ENCODE results near the gene RYR3.

The RYR3 gene

GRCh38 chr15:33860754-33861153 is 550.0 kb downstream of the RYR3 start:
- H3K27me3 ChIP-seq (ENCODE audit: low read depth, low read length), result no peaks in the 10 kb centered on the region
- peaks cover 5 to 14% of the 10 kb centered on the region in 2 donors for H3K36me3 ChIP-seq (ENCODE audit: control insufficient read depth in 1 of 2, insufficient read depth in 2 of 2, low read length in 2 of 2)
- no peaks in the 10 kb centered on the region for H3K4me1 ChIP-seq (ENCODE audit: control insufficient read depth in 1 of 2, insufficient read depth in 2 of 2, low read length in 2 of 2)
- no peak overlapping the region for H3K4me3 ChIP-seq (ENCODE audit: low read depth in 1 of 2, low read length in 2 of 2)
- no peaks in the 10 kb centered on the region for H3K9me3 ChIP-seq (ENCODE audit: control insufficient read depth in 1 of 2, low read length in 2 of 2)
- no peak overlapping the region for H3K27ac ChIP-seq (ENCODE audit: low read length)

DNA sequence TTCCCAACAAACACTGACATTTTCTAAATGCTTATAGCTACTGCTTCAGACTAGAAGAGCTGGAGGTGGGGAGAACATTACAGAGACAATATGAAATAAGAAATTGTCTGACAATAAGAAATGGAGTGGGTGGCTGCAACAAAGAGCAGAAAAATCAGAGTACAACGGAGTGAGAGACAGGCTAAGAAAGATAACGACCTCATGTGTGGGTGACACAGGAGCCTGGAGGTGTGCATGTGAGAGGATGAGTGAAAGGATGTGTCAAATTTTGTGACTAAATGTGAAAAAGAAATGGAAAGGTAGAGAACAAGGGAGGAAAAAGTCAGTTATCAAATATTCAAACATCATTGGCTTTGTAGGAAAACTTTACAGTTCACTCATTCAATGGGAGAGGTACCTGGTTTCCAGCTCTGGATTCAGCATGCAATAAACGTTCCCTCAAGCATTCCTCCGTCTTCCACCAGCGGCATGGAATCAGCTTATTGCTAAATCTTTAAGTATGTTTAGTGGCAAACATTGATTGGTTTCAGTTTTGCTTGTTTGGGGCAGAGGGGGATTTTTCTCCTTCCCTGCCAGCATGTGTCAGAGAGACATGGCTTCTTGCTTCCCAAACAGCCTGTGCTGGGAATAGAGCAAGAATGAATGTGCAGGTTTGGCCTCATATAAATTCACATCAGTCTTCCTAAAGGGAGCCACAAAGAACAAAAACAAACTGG is 553.8 kb downstream of the RYR3 start:
- no peak overlapping the region for H3K4me3 ChIP-seq (ENCODE audit: low read depth in 1 of 2, low read length in 2 of 2)
- H3K9me3 ChIP-seq (ENCODE audit: control insufficient read depth in 1 of 2, low read length in 2 of 2), result no peaks in the 10 kb centered on the region
- H3K27me3 ChIP-seq (ENCODE audit: low read depth, low read length), result no peaks in the 10 kb centered on the region
- H3K4me1 ChIP-seq (ENCODE audit: control insufficient read depth in 1 of 2, insufficient read depth in 2 of 2, low read length in 2 of 2), result no peaks in the 10 kb centered on the region
- H3K36me3 ChIP-seq (ENCODE audit: control insufficient read depth in 1 of 2, insufficient read depth in 2 of 2, low read length in 2 of 2), result peaks cover 7 to 9% of the 10 kb centered on the region in 2 donors
- no peak overlapping the region for H3K27ac ChIP-seq (ENCODE audit: low read length)

DNA sequence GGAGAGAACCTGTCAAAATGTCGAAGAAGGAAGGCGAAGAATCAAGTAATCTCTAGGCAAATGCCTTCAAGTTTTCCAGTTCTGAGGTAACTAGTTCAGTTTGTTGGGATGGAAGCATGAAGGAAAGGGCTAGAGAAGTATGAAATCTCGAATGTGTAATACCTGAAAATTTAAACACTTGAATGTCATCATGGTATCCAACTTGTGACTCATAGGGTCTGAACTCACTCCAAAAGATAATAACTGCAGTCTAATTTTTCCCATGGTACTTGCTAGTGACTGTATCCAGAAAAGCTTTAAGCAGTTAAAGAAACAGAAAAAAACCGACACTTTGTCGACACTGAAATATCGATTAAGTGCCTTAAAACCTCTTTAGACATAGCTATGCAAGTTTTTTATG is 554.6 kb downstream of the RYR3 start:
- no peak overlapping the region for H3K4me3 ChIP-seq (ENCODE audit: low read depth in 1 of 2, low read length in 2 of 2)
- H3K9me3 ChIP-seq (ENCODE audit: control insufficient read depth in 1 of 2, low read length in 2 of 2), result no peaks in the 10 kb centered on the region
- H3K27me3 ChIP-seq (ENCODE audit: low read depth, low read length), result no peaks in the 10 kb centered on the region
- H3K27ac ChIP-seq (ENCODE audit: low read length), result no peak overlapping the region
- H3K4me1 ChIP-seq (ENCODE audit: control insufficient read depth in 1 of 2, insufficient read depth in 2 of 2, low read length in 2 of 2), result no peaks in the 10 kb centered on the region
- peaks cover 2 to 4% of the 10 kb centered on the region in 2 donors for H3K36me3 ChIP-seq (ENCODE audit: control insufficient read depth in 1 of 2, insufficient read depth in 2 of 2, low read length in 2 of 2)

DNA sequence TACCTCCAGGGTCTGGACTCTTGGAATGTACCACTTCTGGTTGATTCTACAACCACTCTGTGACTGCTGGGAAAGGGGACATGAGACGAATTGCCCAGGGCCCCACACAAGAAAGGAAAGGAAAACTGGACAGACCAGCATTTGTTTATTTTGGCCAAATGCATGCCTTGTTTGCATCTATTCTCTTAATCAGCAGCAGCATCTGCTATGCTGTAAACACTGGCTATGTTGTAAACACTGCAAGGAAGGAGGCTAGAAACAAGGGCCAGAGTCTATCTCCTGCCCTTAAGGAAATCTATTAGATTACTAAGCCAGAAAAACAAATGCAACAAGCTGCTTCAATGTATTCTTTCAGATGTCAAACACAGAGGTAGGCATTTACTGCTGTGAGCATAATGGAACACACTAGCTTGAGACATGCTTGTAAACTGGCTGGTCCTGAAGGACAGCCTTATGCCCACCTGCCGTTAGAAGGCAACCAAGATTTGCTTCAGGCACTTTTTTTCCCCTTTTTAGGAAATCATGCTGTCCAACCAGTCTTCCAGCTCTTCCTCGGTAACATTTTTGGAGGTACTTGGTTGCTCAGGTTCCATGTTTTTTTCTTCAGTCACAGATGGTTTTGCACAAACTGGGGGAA is 555.5 kb downstream of the RYR3 start:
- Histone ChIP-seq H3K4me3 (ENCODE audit: low read depth in 1 of 2, low read length in 2 of 2) (no peak overlapping the region), H3K36me3 (ENCODE audit: control insufficient read depth in 1 of 2, insufficient read depth in 2 of 2, low read length in 2 of 2) (peaks cover 0 to 4% of the 10 kb centered on the region in 2 donors), H3K27me3 (ENCODE audit: low read depth, low read length) (no peaks in the 10 kb centered on the region), H3K9me3 (ENCODE audit: control insufficient read depth in 1 of 2, low read length in 2 of 2) (no peaks in the 10 kb centered on the region), H3K27ac (ENCODE audit: low read length) (no peak overlapping the region), H3K4me1 (ENCODE audit: control insufficient read depth in 1 of 2, insufficient read depth in 2 of 2, low read length in 2 of 2) (no peaks in the 10 kb centered on the region)

DNA sequence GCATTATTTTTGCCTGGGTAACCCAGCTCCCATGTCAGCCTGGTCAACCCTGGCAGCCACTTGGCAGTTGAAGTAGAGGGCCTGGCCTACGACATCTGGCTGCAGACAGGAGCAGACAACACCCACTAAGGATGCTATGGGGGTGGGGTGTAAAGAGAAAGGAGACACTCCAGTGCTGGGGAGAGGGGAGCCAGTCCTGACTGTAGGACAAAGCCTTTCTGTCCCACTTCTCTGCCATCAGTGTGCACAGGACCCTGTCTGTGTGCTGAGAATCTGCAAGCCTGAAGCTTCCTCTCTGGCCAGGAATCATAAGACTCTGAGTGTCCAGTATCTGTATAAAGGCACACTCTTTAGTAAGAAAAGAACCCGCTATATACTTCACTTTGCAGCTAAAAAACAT is 561.2 kb downstream of the RYR3 start:
- Histone ChIP-seq H3K27ac (ENCODE audit: low read length) (no peak overlapping the region), H3K4me3 (ENCODE audit: low read depth in 1 of 2, low read length in 2 of 2) (no peak overlapping the region), H3K27me3 (ENCODE audit: low read depth, low read length) (no peaks in the 10 kb centered on the region), H3K36me3 (ENCODE audit: control insufficient read depth in 1 of 2, insufficient read depth in 2 of 2, low read length in 2 of 2) (no peaks in the 10 kb centered on the region), H3K9me3 (ENCODE audit: control insufficient read depth in 1 of 2, low read length in 2 of 2) (no peaks in the 10 kb centered on the region), H3K4me1 (ENCODE audit: control insufficient read depth in 1 of 2, insufficient read depth in 2 of 2, low read length in 2 of 2) (no peaks in the 10 kb centered on the region)

GRCh38 chr15:33872416-33873106 is 561.8 kb downstream of the RYR3 start:
- no peaks in the 10 kb centered on the region for H3K4me1 ChIP-seq (ENCODE audit: control insufficient read depth in 1 of 2, insufficient read depth in 2 of 2, low read length in 2 of 2)
- H3K9me3 ChIP-seq (ENCODE audit: control insufficient read depth in 1 of 2, low read length in 2 of 2), result no peaks in the 10 kb centered on the region
- H3K27ac ChIP-seq (ENCODE audit: low read length), result no peak overlapping the region
- H3K4me3 ChIP-seq (ENCODE audit: low read depth in 1 of 2, low read length in 2 of 2), result no peak overlapping the region
- H3K27me3 ChIP-seq (ENCODE audit: low read depth, low read length), result no peaks in the 10 kb centered on the region
- no peaks in the 10 kb centered on the region for H3K36me3 ChIP-seq (ENCODE audit: control insufficient read depth in 1 of 2, insufficient read depth in 2 of 2, low read length in 2 of 2)

DNA sequence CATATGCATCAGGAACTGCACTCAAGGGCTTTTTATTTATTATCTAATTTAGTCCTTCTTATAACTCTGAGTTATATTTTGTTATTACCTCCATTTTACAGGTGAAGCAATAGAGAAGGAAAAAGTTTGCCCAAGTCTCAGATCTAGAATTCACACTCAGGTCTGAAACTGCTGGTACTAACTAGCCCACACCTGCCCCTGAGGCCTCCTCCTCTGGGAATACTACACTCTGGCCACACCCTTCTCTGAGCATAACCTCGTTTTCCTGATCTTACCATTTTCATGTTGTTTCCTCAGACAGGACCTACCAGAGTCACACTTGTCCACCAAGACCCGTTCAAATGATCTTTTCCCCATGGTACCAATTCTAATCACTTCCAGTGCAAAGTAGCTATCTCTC is 563.4 kb downstream of the RYR3 start:
- Histone ChIP-seq H3K27me3 (ENCODE audit: low read depth, low read length) (no peaks in the 10 kb centered on the region), H3K9me3 (ENCODE audit: control insufficient read depth in 1 of 2, low read length in 2 of 2) (no peaks in the 10 kb centered on the region), H3K36me3 (ENCODE audit: control insufficient read depth in 1 of 2, insufficient read depth in 2 of 2, low read length in 2 of 2) (no peaks in the 10 kb centered on the region), H3K4me3 (ENCODE audit: low read depth in 1 of 2, low read length in 2 of 2) (no peak overlapping the region), H3K27ac (ENCODE audit: low read length) (no peak overlapping the region), H3K4me1 (ENCODE audit: control insufficient read depth in 1 of 2, insufficient read depth in 2 of 2, low read length in 2 of 2) (no peaks in the 10 kb centered on the region)

DNA sequence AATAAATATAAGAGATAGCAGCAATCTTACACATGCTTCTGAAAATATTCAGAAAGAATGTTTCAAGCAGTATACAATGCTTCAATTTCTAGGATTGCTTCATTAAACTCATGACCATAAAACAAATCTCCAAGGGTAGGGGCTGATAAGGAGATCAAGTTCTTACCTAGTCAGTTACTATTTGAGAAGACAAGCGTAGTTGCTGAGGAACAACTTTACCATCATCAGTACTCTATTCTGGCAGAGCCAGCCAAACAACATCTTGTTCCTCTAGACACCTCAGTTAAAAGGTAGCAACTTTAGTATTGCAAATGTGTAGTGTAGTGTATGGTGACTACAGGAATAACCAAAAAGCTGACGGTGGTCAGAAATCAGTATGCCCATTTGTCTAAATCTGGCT is 572.2 kb downstream of the RYR3 start:
- H3K27me3 ChIP-seq (ENCODE audit: low read depth, low read length), result no peaks in the 10 kb centered on the region
- H3K9me3 ChIP-seq (ENCODE audit: control insufficient read depth in 1 of 2, low read length in 2 of 2), result peaks cover 0 to 2% of the 10 kb centered on the region in 2 donors
- H3K4me3 ChIP-seq (ENCODE audit: low read depth in 1 of 2, low read length in 2 of 2), result no peak overlapping the region
- H3K36me3 ChIP-seq (ENCODE audit: control insufficient read depth in 1 of 2, insufficient read depth in 2 of 2, low read length in 2 of 2), result no peaks in the 10 kb centered on the region
- H3K27ac ChIP-seq (ENCODE audit: low read length), result no peak overlapping the region
- no peaks in the 10 kb centered on the region for H3K4me1 ChIP-seq (ENCODE audit: control insufficient read depth in 1 of 2, insufficient read depth in 2 of 2, low read length in 2 of 2)

DNA sequence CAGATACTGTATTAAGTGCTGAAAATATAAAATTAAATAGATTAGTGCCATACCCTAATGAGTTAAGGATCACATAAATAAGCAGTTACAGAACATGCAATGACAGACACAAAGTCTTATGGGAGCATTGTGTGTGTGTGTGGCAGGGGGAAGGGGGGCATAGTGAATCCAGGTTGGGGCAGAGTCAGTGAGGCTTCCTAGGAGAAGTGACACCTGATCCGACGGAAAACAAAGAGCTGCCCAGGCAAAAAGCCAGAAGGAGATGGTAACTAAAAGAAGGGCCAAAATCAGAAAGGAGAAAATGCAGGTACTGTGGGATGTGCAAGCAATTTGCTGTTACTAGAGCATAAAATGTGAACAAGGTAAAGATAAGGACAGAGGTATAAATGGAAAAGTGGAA is 577.4 kb downstream of the RYR3 start:
- Histone ChIP-seq H3K9me3 (ENCODE audit: control insufficient read depth in 1 of 2, low read length in 2 of 2) (peaks cover 0 to 2% of the 10 kb centered on the region in 2 donors), H3K36me3 (ENCODE audit: control insufficient read depth in 1 of 2, insufficient read depth in 2 of 2, low read length in 2 of 2) (no peaks in the 10 kb centered on the region), H3K27me3 (ENCODE audit: low read depth, low read length) (no peaks in the 10 kb centered on the region), H3K27ac (ENCODE audit: low read length) (no peak overlapping the region), H3K4me3 (ENCODE audit: low read depth in 1 of 2, low read length in 2 of 2) (no peak overlapping the region), H3K4me1 (ENCODE audit: control insufficient read depth in 1 of 2, insufficient read depth in 2 of 2, low read length in 2 of 2) (no peaks in the 10 kb centered on the region)

DNA sequence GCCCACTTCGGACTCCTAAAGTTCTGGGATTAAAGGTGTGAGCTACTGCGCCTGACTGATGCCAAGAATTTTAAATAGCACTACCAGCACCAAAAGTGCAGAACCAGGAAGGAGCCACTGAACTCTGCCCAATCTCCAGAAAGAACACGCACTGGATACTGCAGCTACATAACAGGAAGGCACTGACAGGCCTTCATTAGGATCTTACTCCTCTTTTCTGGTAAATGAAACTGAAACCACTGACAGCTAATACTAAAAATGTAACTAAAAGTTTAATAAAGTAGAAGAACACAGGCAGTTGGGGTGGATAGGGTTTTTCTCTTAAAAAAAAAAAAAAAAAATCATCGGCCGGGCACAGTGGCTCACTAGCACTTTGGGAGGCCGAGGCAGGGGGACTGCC is 583.4 kb downstream of the RYR3 start:
- Histone ChIP-seq H3K4me3 (ENCODE audit: low read depth in 1 of 2, low read length in 2 of 2) (no peak overlapping the region), H3K4me1 (ENCODE audit: control insufficient read depth in 1 of 2, insufficient read depth in 2 of 2, low read length in 2 of 2) (no peaks in the 10 kb centered on the region), H3K9me3 (ENCODE audit: control insufficient read depth in 1 of 2, low read length in 2 of 2) (no peaks in the 10 kb centered on the region), H3K27me3 (ENCODE audit: low read depth, low read length) (no peaks in the 10 kb centered on the region), H3K27ac (ENCODE audit: low read length) (no peak overlapping the region), H3K36me3 (ENCODE audit: control insufficient read depth in 1 of 2, insufficient read depth in 2 of 2, low read length in 2 of 2) (no peaks in the 10 kb centered on the region)

GRCh38 chr15:33902043-33902442 is 591.3 kb downstream of the RYR3 start:
- Histone ChIP-seq H3K36me3 (ENCODE audit: control insufficient read depth in 1 of 2, insufficient read depth in 2 of 2, low read length in 2 of 2) (no peaks in the 10 kb centered on the region), H3K9me3 (ENCODE audit: control insufficient read depth in 1 of 2, low read length in 2 of 2) (no peaks in the 10 kb centered on the region), H3K4me1 (ENCODE audit: control insufficient read depth in 1 of 2, insufficient read depth in 2 of 2, low read length in 2 of 2) (peaks cover 0 to under 1% of the 10 kb centered on the region in 2 donors), H3K4me3 (ENCODE audit: low read depth in 1 of 2, low read length in 2 of 2) (no peak overlapping the region), H3K27me3 (ENCODE audit: low read depth, low read length) (no peaks in the 10 kb centered on the region), H3K27ac (ENCODE audit: low read length) (no peak overlapping the region)

All from muscle layer of duodenum (tissue), 2 donors.